ENCODE measurements around the gene SDK1.

Gene SDK1

DNA sequence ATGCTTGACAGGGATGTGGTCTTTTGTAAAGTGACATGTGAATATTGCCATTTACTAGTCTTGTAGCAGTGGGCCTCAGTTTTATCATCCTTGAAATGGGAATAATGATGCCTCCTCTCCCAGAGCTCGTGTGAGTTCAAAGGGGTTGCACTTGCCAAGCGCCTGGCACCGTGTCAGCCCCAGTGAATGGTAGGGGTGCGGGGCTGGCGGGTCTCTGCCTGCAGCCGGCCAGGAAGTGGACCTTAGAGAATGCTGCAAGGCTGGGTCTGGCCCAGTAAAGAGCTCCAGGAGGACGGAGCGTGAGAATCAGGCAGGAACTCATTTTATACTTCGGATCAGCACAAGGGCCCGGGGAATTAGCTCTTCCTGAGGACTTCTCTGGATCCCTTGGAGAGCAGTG is 856.6 kb downstream of the SDK1 start:
- DNase-seq (ENCODE audit: low read depth in 2 of 2): no peak

DNA sequence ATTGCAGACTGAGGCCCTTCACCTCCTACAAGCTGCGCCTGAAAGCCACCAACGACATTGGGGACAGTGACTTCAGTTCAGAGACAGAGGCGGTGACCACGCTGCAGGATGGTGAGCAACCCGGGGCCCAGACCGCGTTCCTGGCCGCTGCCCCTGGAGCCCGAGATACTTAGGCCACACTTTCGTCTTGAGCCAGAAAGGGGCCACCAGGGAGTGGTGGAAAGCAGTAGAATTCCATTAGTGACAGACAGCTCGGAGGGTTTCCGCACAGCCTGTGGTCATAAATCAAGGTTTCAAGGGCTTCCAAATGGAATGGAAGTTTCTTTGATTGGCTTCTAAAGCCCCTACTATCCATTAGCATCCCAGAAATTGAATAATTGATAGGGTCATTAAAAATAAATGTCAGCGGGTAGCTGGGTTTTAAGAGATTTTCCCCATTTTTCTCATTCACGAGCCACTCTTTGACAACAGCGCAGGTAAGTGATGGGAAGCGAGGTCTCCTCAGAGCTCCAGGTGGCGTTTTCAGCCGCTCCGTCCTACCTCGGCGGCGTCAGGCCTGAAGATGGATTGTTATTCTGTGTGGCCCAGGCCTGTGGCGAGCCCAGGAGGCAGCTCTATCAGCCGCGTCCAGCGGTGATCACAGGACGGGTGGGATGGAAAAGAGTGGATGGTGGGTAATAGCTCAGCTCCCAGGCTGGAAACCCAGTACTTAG is 857.5 kb downstream of the SDK1 start:
- DNase-seq (ENCODE audit: low read depth in 2 of 2): no peak

DNA sequence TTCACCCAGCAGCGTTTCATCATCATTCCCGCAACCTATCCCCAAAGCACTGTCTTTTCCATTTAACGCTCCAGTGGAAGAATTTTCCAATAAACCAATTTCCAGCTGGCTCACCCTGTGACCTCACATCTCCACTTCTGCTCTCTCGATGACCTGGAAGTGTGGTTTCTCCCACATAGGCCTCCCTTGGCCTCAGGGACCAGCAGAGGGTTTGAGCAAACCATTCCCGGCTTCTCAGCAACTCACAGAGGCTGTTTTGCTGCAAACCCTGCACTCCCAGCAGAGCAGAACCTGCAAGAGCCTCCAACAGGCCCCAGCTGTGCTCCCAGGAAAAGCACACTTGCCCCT is 858.1 kb downstream of the SDK1 start:
- DNase-seq (ENCODE audit: low read depth in 2 of 2): no peak

DNA sequence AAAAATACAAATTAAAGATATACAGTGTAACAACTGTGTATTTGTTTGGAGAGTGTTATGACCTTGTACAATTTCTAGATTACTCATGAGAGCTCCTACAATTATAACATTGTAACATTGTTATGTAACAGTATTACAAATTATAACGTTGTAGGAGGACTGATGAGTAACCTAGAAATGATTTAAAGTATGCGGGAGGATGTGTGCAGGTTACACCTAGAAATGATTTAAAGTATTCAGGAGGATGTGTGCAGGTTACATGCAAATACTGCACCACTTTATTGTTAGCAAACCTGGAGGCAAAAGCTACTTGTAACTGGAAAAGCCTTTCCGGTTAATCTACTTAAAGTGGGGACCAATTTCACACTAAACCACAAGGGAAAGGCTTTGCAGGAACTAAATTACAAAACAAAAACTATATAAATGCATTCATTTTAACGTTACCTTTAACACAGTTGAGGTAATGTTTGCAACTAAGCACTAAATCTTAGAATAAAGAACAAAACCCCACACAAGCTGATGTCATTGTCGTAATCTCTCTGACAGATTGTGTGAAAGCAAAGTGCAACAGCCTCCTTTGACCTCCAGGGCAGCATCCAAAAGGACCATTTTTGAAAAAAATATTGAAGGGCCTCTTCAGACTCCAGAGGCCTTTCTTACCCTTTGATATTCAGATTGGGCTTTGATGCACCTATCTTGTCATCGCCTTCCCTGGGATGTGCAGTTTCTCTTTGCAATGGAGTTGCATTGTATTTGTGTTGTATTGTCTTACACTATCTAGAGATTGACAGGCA is 858.9 kb downstream of the SDK1 start:
- DNase-seq (ENCODE audit: low read depth in 2 of 2): no peak

DNA sequence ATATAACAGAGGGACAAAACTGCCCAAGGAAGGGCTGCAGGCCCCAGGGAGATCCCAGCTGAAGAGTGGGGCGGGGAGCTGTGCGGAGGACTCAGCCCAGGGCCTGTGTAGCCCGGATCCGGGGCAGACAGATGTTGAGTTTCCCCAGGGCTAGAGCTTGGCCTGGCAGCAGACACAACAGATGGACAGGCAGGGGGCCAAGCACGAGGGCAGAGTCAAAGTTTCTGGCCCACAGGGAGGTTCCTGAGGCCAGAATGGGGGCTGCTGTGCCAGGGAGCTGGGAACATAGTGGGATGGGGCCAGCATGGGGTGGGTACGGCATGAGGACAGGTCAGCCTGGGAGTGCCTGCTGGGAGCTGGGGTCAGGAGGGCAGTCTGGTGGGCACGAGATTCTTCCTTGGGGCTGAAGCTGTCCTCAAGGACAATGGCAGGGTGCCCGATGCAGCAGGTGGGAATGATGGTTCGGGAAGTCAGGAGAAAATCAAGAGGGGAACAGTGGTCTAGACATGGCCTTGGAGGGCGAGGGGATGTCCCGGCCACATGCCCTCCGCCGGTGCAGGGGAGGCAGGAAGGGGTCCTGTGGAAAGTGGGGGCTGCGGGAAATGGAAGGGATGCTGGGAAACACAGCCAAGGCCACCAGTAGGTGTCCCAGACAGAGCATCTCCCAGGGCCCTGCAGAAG is 862.0 kb downstream of the SDK1 start:
- DNase-seq (ENCODE audit: low read depth in 2 of 2): no peak

DNA sequence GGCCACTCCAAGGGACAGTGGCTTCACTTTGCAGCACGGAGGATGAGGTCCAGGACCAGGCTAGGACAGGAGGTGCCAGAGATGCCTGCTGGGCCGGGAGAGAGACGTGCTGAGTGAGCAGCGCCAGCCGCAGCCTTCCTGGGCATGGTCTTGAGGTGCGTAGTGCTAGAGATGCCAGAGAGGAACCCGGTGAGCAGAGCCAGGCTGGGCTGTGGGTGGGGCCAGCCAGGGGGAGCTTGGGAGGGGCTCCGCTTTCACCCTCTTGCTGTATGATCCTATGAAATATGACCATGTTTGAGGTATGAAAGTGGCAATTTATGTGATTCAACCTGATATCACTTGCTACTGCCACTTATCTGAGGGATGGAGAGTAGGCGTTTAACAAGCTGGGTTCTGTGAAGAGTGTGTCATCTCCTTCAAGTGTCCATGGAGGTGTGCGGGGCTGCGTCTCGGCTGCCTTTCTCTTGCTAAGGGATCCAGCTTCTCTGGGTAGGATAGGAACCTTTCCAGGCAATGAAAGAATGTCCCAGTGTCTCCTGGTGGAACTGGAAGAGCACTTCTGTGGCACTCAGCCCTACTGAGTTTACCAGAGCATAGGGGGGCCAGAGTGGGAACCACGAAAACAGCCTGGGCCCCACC is 862.6 kb downstream of the SDK1 start:
- DNase-seq (ENCODE audit: low read depth in 2 of 2): no peak

DNA sequence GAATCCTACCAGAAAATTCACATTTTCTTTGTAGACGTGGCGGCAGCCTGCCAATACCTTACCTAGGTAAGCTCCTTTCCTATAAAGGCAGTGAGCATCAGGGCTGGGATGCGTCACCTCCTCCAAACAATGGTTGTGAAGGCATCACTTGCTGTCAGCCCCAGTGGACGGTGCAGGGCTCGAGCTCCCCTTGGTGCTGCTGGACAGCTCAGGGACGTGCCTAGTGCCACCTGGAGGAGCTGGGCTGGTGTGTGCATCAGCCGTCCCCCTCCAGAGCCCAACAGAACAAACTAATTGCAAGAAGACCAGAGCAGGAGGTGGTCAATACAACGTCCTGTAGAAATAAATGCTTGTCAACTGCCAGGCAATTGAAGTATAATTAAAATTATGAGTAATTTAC is 863.5 kb downstream of the SDK1 start:
- no peak for DNase-seq (ENCODE audit: low read depth in 2 of 2)

DNA sequence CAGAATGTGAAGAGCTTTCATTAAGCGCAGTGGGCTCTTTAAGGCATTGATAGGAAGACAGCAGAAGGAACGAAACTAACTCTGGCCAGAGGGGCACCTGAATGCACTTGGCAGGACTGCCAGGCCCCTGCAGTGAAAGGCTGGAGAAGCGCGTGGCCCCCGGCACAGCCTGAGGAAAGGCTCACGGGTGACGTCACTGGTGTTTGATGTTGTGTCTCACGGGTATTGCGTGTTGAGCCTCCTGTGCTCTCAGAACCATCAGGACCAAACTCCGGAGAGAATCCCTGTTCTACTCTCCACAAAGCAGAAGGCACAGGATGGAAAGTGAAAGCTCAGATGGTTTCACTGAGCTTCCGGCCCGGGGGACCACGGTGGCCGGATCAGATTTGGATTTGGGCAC is 865.3 kb downstream of the SDK1 start:
- DNase-seq (ENCODE audit: low read depth in 2 of 2): no peak

DNA sequence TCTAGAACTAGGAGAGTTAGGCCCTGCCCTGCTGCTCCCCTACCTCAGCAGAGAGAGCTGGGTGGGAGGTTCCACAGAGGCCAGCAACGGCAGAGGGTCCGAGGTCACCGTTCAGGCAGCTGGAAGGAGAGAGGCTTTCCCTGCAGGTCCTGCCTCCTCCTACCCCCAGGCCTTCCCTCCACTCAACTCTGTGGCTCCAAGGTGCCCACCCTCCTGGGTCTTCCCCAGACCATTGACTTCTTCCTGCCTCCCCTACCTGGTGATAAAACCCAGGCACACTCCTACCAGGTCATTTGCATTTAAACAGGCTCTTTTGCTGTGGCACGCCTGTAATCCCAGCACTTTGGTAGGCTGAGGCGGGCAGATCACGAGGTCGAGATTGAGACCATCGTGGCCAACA is 865.8 kb downstream of the SDK1 start:
- no peak for DNase-seq (ENCODE audit: low read depth in 2 of 2)

DNA sequence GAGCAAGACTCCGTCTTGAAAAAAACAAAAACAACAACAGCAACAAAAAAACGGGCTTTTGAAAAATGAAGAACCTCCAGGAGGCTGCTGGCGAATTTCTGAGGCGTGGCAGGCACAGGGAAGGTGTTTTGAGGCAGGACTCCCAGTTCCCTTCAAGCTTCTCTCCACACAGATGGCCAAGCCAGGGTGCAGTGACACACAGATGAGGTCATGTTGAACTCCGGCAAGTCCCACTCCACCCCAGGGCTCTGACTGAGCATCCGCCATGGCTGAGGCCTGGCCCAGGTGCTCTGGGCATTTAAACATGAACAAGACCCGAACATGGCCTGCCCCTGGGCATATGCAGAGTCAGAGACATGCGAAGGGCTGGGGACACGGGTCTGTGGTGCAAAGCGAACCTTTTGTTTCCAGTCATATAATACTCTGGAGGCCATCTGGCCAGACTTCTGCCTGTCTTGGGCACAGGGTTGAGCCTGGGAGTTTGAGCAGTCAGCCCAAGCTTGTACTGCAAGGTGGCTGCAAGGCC is 866.4 kb downstream of the SDK1 start:
- DNase-seq (ENCODE audit: low read depth in 2 of 2): no peak

DNA sequence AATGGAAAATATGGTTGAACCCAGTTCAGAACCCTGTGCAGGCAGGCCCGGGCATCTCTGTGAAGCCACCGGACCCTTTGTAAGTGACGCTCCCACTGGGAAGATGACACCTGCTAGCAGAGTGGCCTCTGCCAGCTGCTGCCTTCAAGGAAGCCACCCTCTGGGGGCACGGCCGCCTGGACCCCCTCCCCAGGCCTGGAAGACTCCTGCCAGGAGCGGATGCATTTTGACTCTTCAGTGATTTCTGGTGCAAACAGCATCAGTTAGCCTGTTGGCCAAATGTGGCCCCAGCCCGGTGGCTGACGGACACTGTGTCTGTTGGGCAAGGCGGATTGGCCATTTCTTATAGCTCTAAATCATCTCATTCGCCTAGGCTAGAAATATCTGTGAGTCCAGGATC is 867.0 kb downstream of the SDK1 start:
- no peak for DNase-seq (ENCODE audit: low read depth in 2 of 2)

DNA sequence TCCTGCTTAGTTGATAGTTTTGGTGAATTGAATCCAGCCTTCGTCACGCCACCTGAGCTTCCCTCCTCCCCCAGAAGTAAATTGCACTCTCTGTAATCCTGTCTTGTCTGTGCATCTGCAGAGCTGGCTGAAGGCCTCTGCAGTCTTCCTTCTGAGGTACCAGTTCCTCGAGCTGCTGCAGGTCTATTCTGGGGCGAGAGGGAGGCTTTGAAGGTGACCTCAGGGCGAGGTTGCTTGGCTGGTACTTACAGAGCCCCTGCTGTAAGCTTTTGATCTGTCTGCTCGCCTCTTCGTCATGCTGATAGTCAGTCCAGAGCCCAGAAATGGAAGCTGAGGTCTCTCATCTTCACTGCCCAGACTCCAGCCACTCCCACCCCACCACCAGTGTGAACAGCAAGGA is 867.5 kb downstream of the SDK1 start:
- DNase-seq (ENCODE audit: low read depth in 2 of 2): no peak

DNA sequence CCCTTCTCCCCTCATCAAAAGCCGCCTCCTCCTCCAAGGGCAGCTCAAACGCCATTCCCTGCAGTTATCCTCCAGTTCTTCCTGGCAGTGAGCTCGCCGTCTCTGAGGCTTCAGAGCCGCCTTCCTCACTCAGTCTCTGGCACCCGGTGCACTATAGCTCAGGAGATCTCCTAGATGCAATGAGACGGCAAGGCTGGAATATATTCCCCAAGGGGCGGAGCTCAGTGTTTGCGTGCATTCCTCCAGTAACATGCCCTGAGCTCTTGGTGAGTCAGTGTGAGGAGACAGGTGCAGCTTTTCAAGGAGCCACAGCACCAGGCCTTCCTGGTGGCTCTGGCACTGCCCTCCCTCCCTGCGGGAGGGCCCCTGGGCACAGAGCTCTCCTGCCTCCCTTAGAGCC is 868.4 kb downstream of the SDK1 start:
- no peak for DNase-seq (ENCODE audit: low read depth in 2 of 2)

DNA sequence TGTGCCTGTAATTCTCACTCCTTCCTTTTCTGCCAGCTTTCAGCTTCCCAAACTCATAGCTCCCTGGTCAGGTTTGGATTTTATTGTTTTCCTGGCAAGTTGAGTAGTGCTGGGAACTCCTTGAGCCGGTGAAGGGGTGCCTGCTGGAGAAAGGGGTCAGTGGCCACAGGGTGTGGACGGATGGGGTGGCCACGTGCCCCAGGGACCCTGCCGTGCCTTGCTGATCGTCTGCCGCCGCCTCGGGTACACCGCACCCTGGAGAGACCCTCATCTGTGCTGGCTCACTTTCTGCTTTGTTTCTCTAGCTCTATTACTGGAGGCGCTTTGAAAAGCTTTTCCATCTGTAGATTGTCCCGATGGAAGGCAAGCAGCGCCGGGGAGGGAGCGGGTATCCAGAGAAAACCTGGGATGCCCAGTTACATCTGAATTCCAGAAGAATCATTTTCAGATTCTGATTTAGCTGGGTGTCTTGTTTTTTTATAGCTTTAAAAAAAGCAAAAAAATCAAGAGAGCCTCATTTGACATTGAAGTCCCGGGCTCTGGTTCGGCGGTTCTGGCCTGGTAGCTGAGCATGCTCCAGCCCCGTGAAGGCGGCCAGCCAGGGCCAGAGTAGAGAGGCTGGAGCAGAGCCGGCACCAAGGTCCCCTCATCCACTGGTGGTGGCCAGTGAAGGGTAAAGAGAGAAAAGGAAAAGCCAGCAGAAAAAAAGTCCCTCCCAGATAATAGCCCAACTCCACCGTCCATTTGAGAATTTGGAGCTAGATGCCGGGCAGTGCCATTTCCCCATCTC is 870.1 kb downstream of the SDK1 start:
- DNase-seq (ENCODE audit: low read depth in 2 of 2): no peak

DNA sequence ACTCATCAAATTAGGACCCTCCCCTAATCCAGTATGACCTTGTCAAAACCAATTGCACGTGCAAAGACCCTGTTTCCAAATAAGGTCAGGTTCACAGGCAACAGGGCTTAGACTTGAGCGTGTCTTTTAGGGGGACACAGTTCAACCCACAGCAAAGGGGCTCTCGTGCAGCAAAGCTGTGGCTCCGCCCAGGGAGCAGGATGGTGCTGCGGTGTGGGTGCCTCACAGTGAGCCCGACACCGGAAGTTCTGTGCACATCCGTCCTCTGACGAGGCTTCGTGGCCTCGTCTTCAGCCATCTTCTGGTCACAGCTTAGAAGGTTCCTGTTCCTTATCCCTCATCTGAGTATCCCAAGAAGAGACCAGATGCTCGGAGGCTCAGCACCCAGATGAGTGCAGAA is 871.8 kb downstream of the SDK1 start:
- DNase-seq (ENCODE audit: low read depth in 2 of 2): no peak

DNA sequence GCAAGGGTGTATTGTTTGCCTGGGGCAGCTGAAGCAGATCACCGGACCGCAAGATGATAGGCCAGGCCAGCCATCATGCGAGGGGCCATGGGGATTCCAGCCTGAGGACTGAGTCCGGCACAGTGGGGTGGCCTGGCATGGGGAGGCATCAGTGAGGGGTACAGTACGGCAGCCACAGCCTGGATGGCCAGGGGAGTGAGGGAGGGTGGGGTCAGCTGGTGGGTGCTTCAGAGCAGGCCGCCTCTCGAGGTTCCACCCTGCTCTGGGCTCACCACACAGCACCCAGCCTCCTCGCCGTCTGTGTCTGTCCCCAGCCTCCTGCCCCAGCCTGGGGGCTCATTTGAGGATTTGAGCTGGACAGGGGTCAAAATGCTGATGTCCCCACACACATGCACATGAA is 872.6 kb downstream of the SDK1 start:
- no peak for DNase-seq (ENCODE audit: low read depth in 2 of 2)

DNA sequence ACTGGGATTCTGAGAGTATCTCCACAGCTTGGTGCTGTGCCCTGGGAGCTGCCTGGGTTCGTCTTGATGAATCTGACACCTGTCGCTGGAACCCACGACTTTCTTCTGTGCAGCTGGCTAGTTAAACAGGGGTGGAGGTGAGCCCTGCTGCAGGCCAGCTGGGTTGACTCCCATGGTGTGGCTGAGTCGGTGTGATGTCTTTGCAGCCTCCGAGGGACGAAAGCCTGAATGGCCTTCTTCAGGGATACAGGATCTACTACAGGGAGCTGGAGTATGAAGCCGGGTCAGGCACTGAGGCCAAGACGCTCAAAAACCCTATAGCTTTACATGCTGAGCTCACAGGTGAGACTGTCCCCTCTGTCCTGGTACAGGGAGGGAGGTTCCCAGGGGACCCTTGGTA is 873.0 kb downstream of the SDK1 start:
- no peak for DNase-seq (ENCODE audit: low read depth in 2 of 2)

DNA sequence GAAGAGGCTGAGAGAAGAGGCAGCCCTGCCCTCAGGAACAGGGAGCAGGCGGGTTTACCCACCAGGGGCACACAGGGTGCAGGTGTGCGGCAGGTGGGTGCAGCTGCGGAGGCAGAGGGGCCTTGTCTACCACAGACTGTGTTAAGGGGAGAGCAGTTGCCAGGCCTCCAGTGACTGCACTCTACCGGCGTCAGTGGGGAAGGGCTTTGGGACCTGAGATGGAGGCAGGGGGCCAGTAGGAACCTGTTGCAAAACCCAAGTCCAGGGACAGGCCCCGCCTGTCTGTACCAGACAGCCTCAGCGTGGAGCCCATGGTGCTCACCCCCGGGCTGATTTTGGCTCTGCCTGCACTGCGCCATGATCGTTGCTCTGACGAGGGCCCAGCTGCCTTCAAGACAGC is 873.4 kb downstream of the SDK1 start:
- no peak for DNase-seq (ENCODE audit: low read depth in 2 of 2)

DNA sequence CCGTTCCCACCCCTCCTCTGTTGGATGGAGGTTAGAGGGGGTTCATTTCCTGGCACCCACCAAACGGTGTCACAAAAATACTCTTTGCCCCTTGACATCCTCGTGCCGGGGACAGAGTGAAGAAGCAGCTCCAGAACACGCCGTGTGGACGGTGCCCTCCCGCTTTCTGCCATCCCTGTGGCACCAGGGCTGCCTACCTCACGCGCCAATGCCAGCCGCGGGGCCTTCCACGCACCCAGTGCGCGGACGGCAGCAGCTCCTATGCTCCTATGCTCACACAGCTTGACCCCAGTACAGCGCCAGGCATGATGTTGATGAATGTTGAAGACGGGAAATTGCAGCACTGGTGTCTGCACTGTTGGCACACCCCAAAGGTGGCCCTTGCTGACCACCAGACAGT is 873.8 kb downstream of the SDK1 start:
- DNase-seq (ENCODE audit: low read depth in 2 of 2): no peak

DNA sequence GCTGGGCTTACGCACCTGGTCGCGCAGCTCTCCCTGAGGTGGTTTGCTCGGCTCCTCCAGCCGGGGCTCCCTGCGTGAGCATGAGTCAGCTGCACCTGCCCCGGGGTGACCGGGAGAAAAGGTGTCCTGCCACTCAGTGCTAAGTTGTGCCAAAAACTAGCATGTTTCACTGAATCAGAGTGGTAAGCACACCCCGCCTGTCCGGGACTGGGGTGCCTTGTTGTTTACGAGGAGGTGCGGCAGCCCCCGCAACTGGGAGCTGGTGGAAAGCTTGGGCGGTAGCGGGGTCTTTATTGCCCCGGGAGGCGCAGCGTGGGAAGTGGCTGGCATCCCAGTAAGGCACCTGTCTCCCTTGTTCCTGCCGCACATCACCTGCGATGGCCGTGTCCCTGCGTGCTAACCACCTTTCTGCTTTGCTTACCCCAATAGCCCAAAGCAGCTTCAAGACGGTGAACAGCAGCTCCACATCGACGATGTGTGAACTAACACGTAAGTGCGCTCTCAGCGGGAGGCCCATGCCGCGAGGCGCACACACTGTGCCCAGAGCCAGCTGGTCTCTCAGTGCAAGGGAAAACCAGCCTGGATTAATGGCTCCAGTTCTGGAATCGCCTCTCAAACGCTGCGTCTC is 874.4 kb downstream of the SDK1 start:
- no peak for DNase-seq (ENCODE audit: low read depth in 2 of 2)

DNA sequence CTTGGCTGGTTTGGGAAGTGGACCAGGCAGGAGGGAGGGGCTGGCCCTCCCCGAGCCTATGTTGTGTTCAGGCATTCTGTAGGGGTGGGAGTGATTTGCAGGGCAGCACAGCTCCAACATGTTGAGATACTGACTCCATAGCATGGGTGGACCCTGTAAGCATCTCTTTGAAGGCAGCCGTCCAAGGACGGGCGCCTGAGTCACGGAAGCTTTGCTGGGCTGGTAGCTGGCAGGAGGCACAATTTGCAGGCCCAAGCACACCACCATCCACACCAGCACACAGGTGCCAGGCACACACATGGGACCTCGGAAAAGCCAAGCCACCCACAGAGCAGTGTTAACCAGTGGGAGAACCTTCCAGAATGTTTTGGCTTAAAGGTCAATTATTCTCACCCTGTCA is 875.9 kb downstream of the SDK1 start:
- DNase-seq (ENCODE audit: low read depth in 2 of 2): no peak
